Renal pelvis (tissue), 4 donors: ENCODE results near the gene SLC38A6. TPM values are rescaled to one million over a fixed set of nuclear protein-coding genes. Genes with fewer than 3 reads are reported as not detected.
A peak's percentile ranks its signal among the peaks of the same experiment; 100 is the strongest.

Source experiments
- DNase-seq: peaks from one replicate; pipeline ENCODE4 v3.0.0-alpha.2; 2013
- polyA plus RNA-seq, 3 donors: library from polyadenylated mRNA; unstranded; fragments of 120-200 nt; gene quantifications; one replicate each; pipeline ENCODE4 v1.2.1, GENCODE V29; 2013; ENCODE audit not compliant: insufficient read length in 3 of 3

SLC38A6 gene
- polyA plus RNA-seq, 3 donors = 17.3 to 28.7 (median 22.7) TPM

- DNase-seq = no peak
Observed at GRCh38 chr14:60974090-60974651, 6.9 kb upstream of the SLC38A6 start.

- no peak for DNase-seq
Observed at GRCh38 chr14:60975551-60975950, 5.5 kb upstream of the SLC38A6 start.

GRCh38 chr14:60977847-60978246, 3.2 kb upstream of the SLC38A6 start:
- DNase-seq = no peak

GRCh38 chr14:60981633-60982455, 799 bp downstream of the SLC38A6 start:
- DNase-seq = no peak

GRCh38 chr14:60984196-60984595, 3.2 kb downstream of the SLC38A6 start:
- no peak for DNase-seq

GRCh38 chr14:60986500-60986899, 5.5 kb downstream of the SLC38A6 start:
- no peak for DNase-seq

- DNase-seq = no peak
Observed at GRCh38 chr14:60989599-60989998, 8.6 kb downstream of the SLC38A6 start.

- no peak for DNase-seq
Observed at GRCh38 chr14:60998617-60999016, 17.6 kb downstream of the SLC38A6 start.

GRCh38 chr14:60999536-60999935, 18.5 kb downstream of the SLC38A6 start:
- no peak for DNase-seq

- no peak for DNase-seq
Observed at GRCh38 chr14:61003571-61003970, 22.5 kb downstream of the SLC38A6 start.

- DNase-seq = no peak
Observed at GRCh38 chr14:61019537-61019936, 38.5 kb downstream of the SLC38A6 start.

GRCh38 chr14:61025251-61026223, 44.5 kb downstream of the SLC38A6 start:
- peak; percentile 57 for DNase-seq

- DNase-seq = no peak
Observed at GRCh38 chr14:61026526-61026925, 45.5 kb downstream of the SLC38A6 start.

GRCh38 chr14:61031026-61031425, 50.0 kb downstream of the SLC38A6 start:
- DNase-seq = no peak

- no peak for DNase-seq
Observed at GRCh38 chr14:61033054-61033453, 52.0 kb downstream of the SLC38A6 start.

GRCh38 chr14:61033855-61034254, 52.8 kb downstream of the SLC38A6 start:
- DNase-seq = no peak

GRCh38 chr14:61034416-61035120, 53.5 kb downstream of the SLC38A6 start:
- no peak for DNase-seq

- no peak for DNase-seq
Observed at GRCh38 chr14:61037215-61037614, 56.2 kb downstream of the SLC38A6 start.

GRCh38 chr14:61041704-61042103, 60.7 kb downstream of the SLC38A6 start:
- no peak for DNase-seq

- DNase-seq = no peak
Observed at GRCh38 chr14:61042220-61042619, 61.2 kb downstream of the SLC38A6 start.

GRCh38 chr14:61043506-61043905, 62.5 kb downstream of the SLC38A6 start:
- no peak for DNase-seq

GRCh38 chr14:61047021-61047420, 66.0 kb downstream of the SLC38A6 start:
- DNase-seq = no peak
